Measurements from ENCODE around the gene VPS41. TPM values are rescaled to one million over a fixed set of nuclear protein-coding genes. Genes with fewer than 3 reads are reported as not detected.

VPS41 gene
- total and polyA plus RNA-seq, 3 donors from 2014 or later, result 28.8 to 59.1 (median 52.7) TPM

DNA sequence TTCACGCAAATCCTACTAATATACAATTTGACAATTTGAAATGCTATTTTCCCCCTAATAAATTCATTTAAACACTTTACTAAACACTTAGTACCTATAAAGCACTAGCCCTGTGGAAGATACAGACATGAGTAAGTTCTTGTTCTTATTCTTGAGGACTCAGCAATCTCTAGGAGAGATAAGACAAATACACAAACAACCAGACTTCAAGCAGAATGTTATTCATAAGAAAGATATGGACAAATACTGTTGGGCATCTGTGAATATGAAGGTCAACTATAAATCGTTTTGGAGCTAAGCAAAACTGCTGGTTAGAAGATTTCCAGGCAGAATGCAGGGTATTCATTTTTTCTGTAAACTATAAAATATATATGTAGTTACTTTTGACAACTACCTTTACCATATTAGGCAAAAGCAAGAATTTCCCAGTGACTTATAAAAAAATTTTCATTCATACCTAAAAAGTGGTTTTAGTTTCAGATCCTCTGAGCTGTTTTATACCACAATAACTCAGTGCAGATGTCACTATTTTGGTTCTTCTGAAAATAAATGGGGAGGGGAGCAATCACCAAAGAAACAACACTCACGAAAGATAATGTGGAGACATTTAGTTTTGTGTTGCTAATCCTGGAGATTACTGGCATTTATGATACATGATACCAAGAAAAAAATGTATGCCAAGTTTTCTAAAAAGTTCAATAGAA lies 3.8 kb downstream of the VPS41 start:
- intact Hi-C loops (cut with DNase I; ENCODE audit: low total_unique reads), result no loop called here

DNA sequence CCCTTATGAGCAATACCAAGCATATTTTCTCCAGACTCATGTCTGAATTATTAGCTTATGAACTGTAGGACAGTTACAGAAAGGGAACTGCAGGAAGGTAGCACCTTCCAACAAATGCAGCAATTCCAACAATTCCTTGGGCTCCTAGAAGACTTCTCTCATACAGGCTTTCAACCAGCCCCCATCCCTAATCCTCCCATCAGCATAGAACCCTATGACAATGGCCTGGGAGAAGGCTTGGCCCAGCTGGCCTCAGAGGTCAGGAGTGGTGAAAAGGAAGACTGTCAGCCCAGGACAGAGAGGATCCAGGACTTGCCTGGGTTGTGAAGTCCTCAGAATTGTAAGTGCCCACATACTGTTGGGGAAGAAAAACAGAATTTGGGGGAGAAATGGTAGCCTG lies 5.9 kb downstream of the VPS41 start:
- intact Hi-C loops (cut with DNase I; ENCODE audit: low total_unique reads), result no loop called here
- Histone ChIP-seq H3K27me3 (no peaks in the 10 kb centered on the region), H3K4me1 (peaks cover 5% of the 10 kb centered on the region), H3K27ac (no peak overlapping the region), H3K4me3 (no peak overlapping the region), H3K36me3 (ENCODE audit: low read depth, missing control alignments) (no peaks in the 10 kb centered on the region), H3K9me3 (no peaks in the 10 kb centered on the region)
- DNase-seq, result no peak
- no peak for TF ChIP-seq POLR2A (IDR thresholded peaks at IDR 0.05)
- TF ChIP-seq, protein P1, sequence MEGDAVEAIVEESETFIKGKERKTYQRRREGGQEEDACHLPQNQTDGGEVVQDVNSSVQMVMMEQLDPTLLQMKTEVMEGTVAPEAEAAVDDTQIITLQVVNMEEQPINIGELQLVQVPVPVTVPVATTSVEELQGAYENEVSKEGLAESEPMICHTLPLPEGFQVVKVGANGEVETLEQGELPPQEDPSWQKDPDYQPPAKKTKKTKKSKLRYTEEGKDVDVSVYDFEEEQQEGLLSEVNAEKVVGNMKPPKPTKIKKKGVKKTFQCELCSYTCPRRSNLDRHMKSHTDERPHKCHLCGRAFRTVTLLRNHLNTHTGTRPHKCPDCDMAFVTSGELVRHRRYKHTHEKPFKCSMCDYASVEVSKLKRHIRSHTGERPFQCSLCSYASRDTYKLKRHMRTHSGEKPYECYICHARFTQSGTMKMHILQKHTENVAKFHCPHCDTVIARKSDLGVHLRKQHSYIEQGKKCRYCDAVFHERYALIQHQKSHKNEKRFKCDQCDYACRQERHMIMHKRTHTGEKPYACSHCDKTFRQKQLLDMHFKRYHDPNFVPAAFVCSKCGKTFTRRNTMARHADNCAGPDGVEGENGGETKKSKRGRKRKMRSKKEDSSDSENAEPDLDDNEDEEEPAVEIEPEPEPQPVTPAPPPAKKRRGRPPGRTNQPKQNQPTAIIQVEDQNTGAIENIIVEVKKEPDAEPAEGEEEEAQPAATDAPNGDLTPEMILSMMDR (IDR thresholded peaks at IDR 0.05), result no peak

More for the DNA sequence above, 3.8 kb downstream of the VPS41 start:
- WGBS, 2 donors, result 59 to 68% methylated on average over 3 of the region's 3 CpGs
- Histone ChIP-seq H3K4me3 (no peak overlapping the region), H3K36me3 (ENCODE audit: low read depth, missing control alignments) (no peaks in the 10 kb centered on the region), H3K4me1 (peaks cover 7% of the 10 kb centered on the region), H3K9me3 (no peaks in the 10 kb centered on the region), H3K27me3 (no peaks in the 10 kb centered on the region), H3K27ac (no peak overlapping the region)
- TF ChIP-seq, protein P1 (IDR thresholded peaks at IDR 0.05), result no peak
- no peak for TF ChIP-seq POLR2A (IDR thresholded peaks at IDR 0.05)
- DNase-seq, result no peak

GRCh38 chr7:38902449-38902848 lies 6.5 kb downstream of the VPS41 start:
- Histone ChIP-seq H3K9me3 (no peaks in the 10 kb centered on the region), H3K4me1 (no peaks in the 10 kb centered on the region), H3K27ac (no peak overlapping the region), H3K27me3 (no peaks in the 10 kb centered on the region), H3K4me3 (no peak overlapping the region), H3K36me3 (ENCODE audit: low read depth, missing control alignments) (no peaks in the 10 kb centered on the region)
- TF ChIP-seq POLR2A (IDR thresholded peaks at IDR 0.05), result no peak
- TF ChIP-seq, protein P1 (IDR thresholded peaks at IDR 0.05), result no peak
- no peak for DNase-seq
- intact Hi-C loops (cut with DNase I; ENCODE audit: low total_unique reads), result no loop called here
- 93 to 100% methylated on average over 2 of the region's 2 CpGs for WGBS, 2 donors

DNA sequence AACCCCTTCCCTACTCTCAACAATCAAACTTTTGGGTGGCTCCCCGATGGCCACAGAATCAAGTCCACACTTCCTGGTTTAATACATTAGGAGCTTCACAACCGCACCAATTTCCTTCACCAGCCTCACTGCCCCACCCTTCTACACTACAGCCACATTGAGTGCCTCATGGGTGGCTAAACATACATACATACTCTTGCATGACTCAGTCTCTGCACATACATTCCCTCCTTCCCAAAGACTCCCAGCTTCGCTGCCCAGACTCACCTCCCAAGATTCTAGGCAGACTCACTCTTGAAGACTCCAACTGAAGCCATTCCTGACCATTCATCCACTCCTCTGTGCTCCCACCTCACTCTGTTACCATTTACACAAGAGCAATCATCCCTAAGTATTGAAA lies 15.9 kb downstream of the VPS41 start:
- 96 to 97% methylated on average over 3 of the region's 3 CpGs for WGBS, 2 donors
- no peaks in the 10 kb centered on the region for H3K4me1 ChIP-seq
- H3K9me3 ChIP-seq, result no peaks in the 10 kb centered on the region
- intact Hi-C loops (cut with DNase I; ENCODE audit: low total_unique reads), result no loop called here
- TF ChIP-seq, protein P1 (IDR thresholded peaks at IDR 0.05), result no peak
- TF ChIP-seq POLR2A (IDR thresholded peaks at IDR 0.05), result no peak
- no peaks in the 10 kb centered on the region for H3K36me3 ChIP-seq (ENCODE audit: low read depth, missing control alignments)
- no peak for DNase-seq
- no peaks in the 10 kb centered on the region for H3K27me3 ChIP-seq
- H3K4me3 ChIP-seq, result no peak overlapping the region
- no peak overlapping the region for H3K27ac ChIP-seq

GRCh38 chr7:38890597-38890996 lies 18.4 kb downstream of the VPS41 start:
- H3K27ac ChIP-seq, result no peak overlapping the region
- TF ChIP-seq, protein P1 (IDR thresholded peaks at IDR 0.05), result no peak
- H3K4me1 ChIP-seq, result no peaks in the 10 kb centered on the region
- DNase-seq, result no peak
- intact Hi-C loops (cut with DNase I; ENCODE audit: low total_unique reads), result no loop called here
- no peak overlapping the region for H3K4me3 ChIP-seq
- H3K9me3 ChIP-seq, result no peaks in the 10 kb centered on the region
- no peaks in the 10 kb centered on the region for H3K36me3 ChIP-seq (ENCODE audit: low read depth, missing control alignments)
- WGBS, 2 donors, result 80 to 89% methylated on average over 6 of the region's 6 CpGs
- H3K27me3 ChIP-seq, result no peaks in the 10 kb centered on the region
